ENCODE measurements around the gene AUNIP. TPM values are rescaled to one million over a fixed set of nuclear protein-coding genes. Genes with fewer than 3 reads are reported as not detected.

The AUNIP gene
- total and polyA plus RNA-seq, 7 donors: 0.05 to 0.47 (median 0.13) TPM; not detected in 2

DNA sequence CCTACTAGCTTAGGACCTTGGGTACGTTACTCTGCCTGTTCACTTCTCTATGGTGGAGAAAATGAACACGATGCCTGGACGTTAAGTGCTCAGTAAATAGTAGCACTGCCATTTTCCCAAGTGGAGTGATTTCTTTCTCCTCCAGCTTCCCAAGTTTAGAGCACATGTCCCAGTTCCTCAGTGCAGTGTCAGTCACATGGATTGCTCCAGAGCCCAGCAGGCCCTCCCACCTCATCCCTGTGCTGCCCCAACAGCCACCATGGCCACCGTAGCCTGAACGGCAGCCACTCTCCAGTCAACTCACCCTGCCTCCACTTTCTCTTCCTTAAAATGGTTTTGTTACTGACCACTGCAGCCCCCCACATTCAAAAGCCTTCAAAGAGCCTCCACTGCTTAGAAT lies 38.5 kb upstream of the AUNIP start:
- Histone ChIP-seq H3K36me3 (ENCODE audit: insufficient read depth in 1 of 2, low read depth in 1 of 2) (peaks cover 0 to 31% of the 10 kb centered on the region in 2 donors), H3K9me3 (no peaks in the 10 kb centered on the region), H3K4me1 (peaks cover 17% of the 10 kb centered on the region), H3K27me3 (ENCODE audit: insufficient read depth in 3 of 3, low read length in 2 of 3) (no peaks in the 10 kb centered on the region), H3K4me3 (no peak overlapping the region), H3K27ac (no peak overlapping the region)
- DNase-seq: no peak
- no peak for ATAC-seq
- TF ChIP-seq, protein P1, sequence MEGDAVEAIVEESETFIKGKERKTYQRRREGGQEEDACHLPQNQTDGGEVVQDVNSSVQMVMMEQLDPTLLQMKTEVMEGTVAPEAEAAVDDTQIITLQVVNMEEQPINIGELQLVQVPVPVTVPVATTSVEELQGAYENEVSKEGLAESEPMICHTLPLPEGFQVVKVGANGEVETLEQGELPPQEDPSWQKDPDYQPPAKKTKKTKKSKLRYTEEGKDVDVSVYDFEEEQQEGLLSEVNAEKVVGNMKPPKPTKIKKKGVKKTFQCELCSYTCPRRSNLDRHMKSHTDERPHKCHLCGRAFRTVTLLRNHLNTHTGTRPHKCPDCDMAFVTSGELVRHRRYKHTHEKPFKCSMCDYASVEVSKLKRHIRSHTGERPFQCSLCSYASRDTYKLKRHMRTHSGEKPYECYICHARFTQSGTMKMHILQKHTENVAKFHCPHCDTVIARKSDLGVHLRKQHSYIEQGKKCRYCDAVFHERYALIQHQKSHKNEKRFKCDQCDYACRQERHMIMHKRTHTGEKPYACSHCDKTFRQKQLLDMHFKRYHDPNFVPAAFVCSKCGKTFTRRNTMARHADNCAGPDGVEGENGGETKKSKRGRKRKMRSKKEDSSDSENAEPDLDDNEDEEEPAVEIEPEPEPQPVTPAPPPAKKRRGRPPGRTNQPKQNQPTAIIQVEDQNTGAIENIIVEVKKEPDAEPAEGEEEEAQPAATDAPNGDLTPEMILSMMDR (IDR thresholded peaks at IDR 0.05): no peak
- intact Hi-C loops (cut with DNase I): loop anchor here (5.0 to 10.0 kb wide), 2 partner anchors 100 to 267 kb away; partner anchors contain the start of genes C1orf232 (in 1 of the 2), PAFAH2 (in 1 of the 2) and ZNF593 (in 1 of the 2)
- WGBS, 3 donors: 88 to 91% (median 90%) methylated on average over 5 of the region's 5 CpGs

DNA sequence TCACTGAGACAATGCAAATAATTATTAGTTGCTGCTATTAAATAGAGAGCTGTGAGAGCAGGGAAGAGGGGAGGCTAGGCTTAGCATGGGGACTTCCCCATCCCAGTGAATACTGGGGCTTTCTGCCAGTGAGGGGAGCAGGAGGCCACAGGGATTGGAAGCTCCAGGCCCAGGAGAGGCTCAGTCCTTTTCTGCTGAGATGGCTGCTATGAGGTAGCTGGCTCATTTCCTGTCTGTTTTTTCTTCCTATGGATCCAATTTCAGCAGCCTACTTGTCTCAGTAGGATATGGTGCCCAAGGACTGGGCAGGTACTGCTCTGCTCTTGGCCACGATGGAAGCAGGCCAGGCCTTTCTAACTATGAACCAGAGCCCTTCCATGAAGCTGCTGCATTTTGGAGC lies 37.0 kb upstream of the AUNIP start:
- TF ChIP-seq, protein P1 (IDR thresholded peaks at IDR 0.05): no peak
- WGBS, 3 donors: 29 to 63% (median 38%) methylated on average over 1 of the region's 1 CpG
- ATAC-seq: peak in 2 of 4 donors; percentile 30 to 64
- DNase-seq: no peak
- peaks cover 0 to 21% of the 10 kb centered on the region in 2 donors for H3K36me3 ChIP-seq (ENCODE audit: insufficient read depth in 1 of 2, low read depth in 1 of 2)
- no peaks in the 10 kb centered on the region for H3K9me3 ChIP-seq
- no peaks in the 10 kb centered on the region for H3K27me3 ChIP-seq (ENCODE audit: insufficient read depth in 3 of 3, low read length in 2 of 3)
- H3K27ac ChIP-seq: peak overlapping the region; percentile 42
- intact Hi-C loops (cut with DNase I): loop anchor here (5.0 to 10.0 kb wide), 2 partner anchors 101 to 269 kb away; partner anchors contain the start of genes C1orf232 (in 1 of the 2), PAFAH2 (in 1 of the 2) and ZNF593 (in 1 of the 2)
- peaks cover 17% of the 10 kb centered on the region for H3K4me1 ChIP-seq
- H3K4me3 ChIP-seq: no peak overlapping the region

DNA sequence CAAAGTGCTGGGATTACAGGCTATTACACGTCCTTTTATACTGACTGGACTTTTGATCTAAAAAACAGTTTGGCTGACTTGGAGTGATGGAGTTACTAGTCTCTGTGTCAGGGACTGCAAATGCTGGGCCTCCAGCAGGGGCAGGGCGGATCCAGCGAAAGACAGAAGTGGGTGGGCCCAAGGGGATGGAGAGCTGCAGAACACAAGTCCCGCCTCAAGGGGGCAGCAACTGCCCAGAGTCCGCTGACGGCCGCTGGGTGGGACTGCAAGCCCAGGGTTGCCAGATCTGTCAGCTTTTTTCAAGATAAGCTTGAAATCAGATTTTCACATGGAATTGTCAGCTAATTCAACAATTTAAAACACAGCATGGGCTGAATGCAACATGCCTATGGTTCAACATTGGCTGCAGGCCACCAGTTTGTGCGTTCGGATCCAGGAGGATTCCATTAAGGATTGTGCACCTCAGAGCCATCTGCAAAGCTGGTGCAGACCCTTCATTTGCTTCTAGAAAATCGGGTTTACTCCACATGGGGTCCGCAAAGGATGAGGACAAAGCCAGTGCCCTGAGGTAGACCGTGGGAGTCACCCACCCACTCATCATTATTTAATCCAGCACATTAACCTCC lies 36.2 kb upstream of the AUNIP start:
- ATAC-seq: peak; percentile 95 to 99 (median 98)
- Histone ChIP-seq H3K27me3 (ENCODE audit: insufficient read depth in 3 of 3, low read length in 2 of 3) (no peaks in the 10 kb centered on the region), H3K4me3 (peak overlapping the region; percentile 32), H3K36me3 (ENCODE audit: insufficient read depth in 1 of 2, low read depth in 1 of 2) (peaks cover 0 to 13% of the 10 kb centered on the region in 2 donors), H3K4me1 (peaks cover 17% of the 10 kb centered on the region), H3K9me3 (no peaks in the 10 kb centered on the region), H3K27ac (peak overlapping the region; percentile 42)
- intact Hi-C loops (cut with DNase I): loop anchor here (1.0 to 10.0 kb wide), 3 partner anchors 102 to 269 kb away; partner anchors contain the start of genes PAFAH2 (in 2 of the 2), C1orf232 (in 1 of the 2) and ZNF593 (in 1 of the 2)
- TF ChIP-seq, protein P1 (IDR thresholded peaks at IDR 0.05): peak; percentile 97
- DNase-seq: peak; percentile 90 to 95
- 7 to 10% (median 8%) methylated on average over 12 of the region's 12 CpGs for WGBS, 3 donors

DNA sequence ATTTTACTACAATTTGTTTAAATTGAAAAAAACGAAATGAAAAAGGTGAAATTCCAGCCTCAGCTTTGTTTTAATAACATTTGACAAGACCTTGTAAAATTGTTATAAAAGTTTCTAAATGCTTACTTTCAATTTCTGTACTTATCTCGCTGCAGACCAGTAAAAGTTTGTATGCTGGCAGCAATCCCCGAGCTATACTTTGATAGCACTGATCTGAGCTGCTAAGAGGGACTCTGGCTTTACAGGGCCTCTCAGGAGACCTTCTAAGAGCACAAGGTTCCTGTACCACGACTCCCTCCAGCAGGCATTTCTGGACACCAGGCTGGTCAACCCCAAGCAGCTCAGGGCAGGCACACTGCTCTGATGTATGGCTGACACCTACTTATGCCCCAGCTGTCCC lies 33.9 kb upstream of the AUNIP start:
- Histone ChIP-seq H3K4me1 (peaks cover 17% of the 10 kb centered on the region), H3K9me3 (no peaks in the 10 kb centered on the region), H3K27me3 (ENCODE audit: insufficient read depth in 3 of 3, low read length in 2 of 3) (no peaks in the 10 kb centered on the region), H3K36me3 (ENCODE audit: insufficient read depth in 1 of 2, low read depth in 1 of 2) (no peaks in the 10 kb centered on the region), H3K27ac (no peak overlapping the region), H3K4me3 (no peak overlapping the region)
- ATAC-seq (no peak), DNase-seq (no peak)
- TF ChIP-seq, protein P1 (IDR thresholded peaks at IDR 0.05): no peak
- intact Hi-C loops (cut with DNase I): loop anchor here in 1 of 2 donors (10.0 kb wide), 1 partner anchor 272 kb away; the partner anchor contains the start of genes C1orf232 and ZNF593
- 82 to 85% (median 83%) methylated on average over 4 of the region's 4 CpGs for WGBS, 3 donors
